GM12878 (cell line): Measurements from ENCODE around the gene THAP10. TPM values are rescaled to one million over a fixed set of nuclear protein-coding genes. Genes with fewer than 3 reads are reported as not detected.

Experiments
- ATAC-seq: fragments of 200-7000 bp; cut with Tn5 transposase; 3 replicates; pipeline ENCODE4 v1.9.1; 2020; ENCODE audit warnings: mild to moderate bottlenecking, moderate library complexity
- BruUV-seq: library from RNA; stranded (reverse); fragments of 400-500 nt; replicated peaks from 2 replicates; lab custom pipeline; 2021; lab: Mats Ljungman, UMichigan
- CTCF ChIA-PET: fragments of 300-600 bp; sonication (Branson Sonifier 250); formaldehyde crosslinking; extraction: SDS; loops from one replicate; lab custom pipeline; 2021; ENCODE audit warnings: inconsistent platforms; lab: Yijun Ruan, JAX
- POLR2A ChIA-PET: fragments of 350-600 bp; formaldehyde crosslinking; extraction: SDS; loops from one replicate; lab custom pipeline; 2021; ENCODE audit warnings: inconsistent platforms; lab: Charles Lee
- RAD21 ChIA-PET: fragments of 300-600 bp; sonication (Branson Sonifier 250); formaldehyde crosslinking; loops from one replicate; lab custom pipeline; 2023; ENCODE audit warnings: antibody characterized with exemption; ENCODE audit not compliant: unreplicated experiment; lab: Charles Lee
- SMC1A ChIA-PET: fragments of 300-600 bp; sonication (Branson Sonifier 250); formaldehyde crosslinking; loops from one replicate; lab custom pipeline; 2023; ENCODE audit not compliant: unreplicated experiment, uncharacterized antibody; lab: Charles Lee
- DNase-seq: peaks from one replicate; pipeline ENCODE4 v3.0.0-alpha.2; 2011; ENCODE audit warnings: low read depth, low spot score
- FAIRE-seq: peaks from 3 replicates; lab custom pipeline; 2011; peaks lifted over from hg19 to GRCh38; lab: Jason Lieb, UNC
- H2AFZ ChIP-seq: 2 replicates; pipeline ENCODE4 v1.6.0; 2011; ENCODE audit warnings: low read depth, low read length, control low read depth; ENCODE audit not compliant: control insufficient read depth
- H3K27ac ChIP-seq: 2 replicates; pipeline ENCODE4 v1.5.1; 2011; ENCODE audit warnings: control low read depth; ENCODE audit not compliant: control insufficient read depth, insufficient read depth
- H3K27me3 ChIP-seq, 2 experiments: replicated peaks in 1 of 2; 2 replicates each; pipeline versions ENCODE4 v1.6.0 to v1.6.1; 2011; ENCODE audit warnings: low read length in 1 of 2; ENCODE audit not compliant: control insufficient read depth in 2 of 2, insufficient read depth in 2 of 2
- H3K36me3 ChIP-seq, 2 experiments: 2 replicates each; pipeline ENCODE4 v1.5.1; 2011; ENCODE audit warnings: low read length in 1 of 2; ENCODE audit not compliant: control insufficient read depth in 2 of 2, insufficient read depth in 2 of 2
- H3K4me1 ChIP-seq: 2 replicates; pipeline ENCODE4 v1.6.1; 2011; ENCODE audit warnings: mild to moderate bottlenecking, low read length, moderate library complexity, mixed read lengths; ENCODE audit not compliant: control insufficient read depth, insufficient read depth
- H3K4me2 ChIP-seq: 2 replicates; pipeline ENCODE4 v1.6.0; 2011; ENCODE audit warnings: control low read depth; ENCODE audit not compliant: control insufficient read depth, insufficient read depth
- H3K4me3 ChIP-seq: fragments of 200-600 bp; sonication (generic); 2 replicates; pipeline ENCODE4 v1.5.1; 2016
- H3K79me2 ChIP-seq: 2 replicates; pipeline ENCODE4 v1.6.0; 2011; ENCODE audit warnings: low read length; ENCODE audit not compliant: control insufficient read depth, insufficient read depth
- H3K9ac ChIP-seq: 2 replicates; pipeline ENCODE4 v1.8.0; 2011; ENCODE audit warnings: low read length, control low read depth, mixed read lengths; ENCODE audit not compliant: control insufficient read depth, insufficient read depth
- H3K9me3 ChIP-seq: replicated peaks from 3 replicates; pipeline ENCODE4 v1.5.1; 2011; ENCODE audit warnings: mild to moderate bottlenecking, low read length; ENCODE audit not compliant: control insufficient read depth, insufficient read depth
- H4K20me1 ChIP-seq: 2 replicates; pipeline ENCODE4 v1.6.0; 2011; ENCODE audit not compliant: control insufficient read depth, insufficient read depth
- HCFC1 ChIP-seq: fragments of 150-350 bp; IDR thresholded peaks from 2 replicates; pipeline ENCODE4 v1.6.1; 2014; ENCODE audit warnings: low read length
- MXI1 ChIP-seq: fragments of 150-350 bp; IDR thresholded peaks from 2 replicates; pipeline ENCODE4 v1.6.1; 2011; ENCODE audit warnings: low read depth, mild to moderate bottlenecking, inconsistent platforms, low read length, improper control_type of control experiment
- SMAD1 ChIP-seq: fragments of 450-650 bp; IDR thresholded peaks from 2 replicates; pipeline ENCODE4 v1.6.1; 2018; ENCODE audit warnings: mild to moderate bottlenecking, low read depth; ENCODE audit not compliant: partially characterized antibody
- WRNIP1 ChIP-seq: IDR thresholded peaks from 2 replicates; pipeline ENCODE4 v1.6.1; 2011; ENCODE audit warnings: low read depth, low read length, improper control_type of control experiment, borderline replicate concordance
- ZNF207 ChIP-seq: fragments of 450-650 bp; IDR thresholded peaks from 2 replicates; pipeline ENCODE4 v1.6.1; 2014; ENCODE audit warnings: antibody characterized with exemption, mild to moderate bottlenecking, borderline replicate concordance
- WGBS: methylation state at CpG from one replicate; pipeline ENCODE4 v1.1.6; 2016; ENCODE audit warnings: low lambda C conversion rate; ENCODE audit not compliant: insufficient replicate concordance, insufficient coverage; ENCODE audit errors: missing lambda C conversion rate; 5-methylcytosine and 5-hydroxymethylcytosine counted together
- in situ Hi-C: fragments of 300-500 bp; cut with MboI; formaldehyde crosslinking; loops from 9 replicates; pipeline ENCODE4 v1.14.3; 2018; ENCODE audit warnings: mixed read lengths
- intact Hi-C: fragments of 100-400 bp; cut with micrococcal nuclease; formaldehyde crosslinking; loops from one replicate; pipeline ENCODE4 v1.14.2; 2022; ENCODE audit not compliant: unreplicated experiment
- polyA plus RNA-seq, 11 experiments: library from polyadenylated mRNA; depleted of rRNA in 4 of 11; unstranded in 6 of 11; stranded (reverse) in 5 of 11; fragments of >200 nt; fragmentation: Nextera tagmentation in 4 of 11; fragmentation: Illumina TruSeq in 1 of 11; extraction: Ambion mirVana in 4 of 11; extraction: Trizol in 1 of 11; gene quantifications; 1 replicate in 1 of 11; 2 replicates in 10 of 11; pipeline versions ENCODE4 v1.2.1 to v1.2.3, GENCODE V29; 2011 to 2016; ENCODE audit warnings: inconsistent platforms in 2 of 11, missing spikeins in 2 of 11, low read depth in 1 of 11
- total RNA-seq, 4 experiments: library from RNA; depleted of rRNA in 3 of 4; stranded (reverse); fragments of >200 nt in 3 of 4; fragmentation: Illumina TruSeq in 1 of 4; extraction: Trizol in 1 of 4; gene quantifications; 2 replicates each; pipeline versions ENCODE4 v1.2.1 to v1.2.3, GENCODE V29; 2013 to 2021
- TF ChIP-seq, protein P1 (sequence below): IDR thresholded peaks from 2 replicates; pipeline ENCODE4 v1.6.1; 2012; ENCODE audit warnings: low read depth, low read length, improper control_type of control experiment

THAP10 gene
- total and polyA plus RNA-seq, 10 of the 15 experiments (the other 5 are each of a cell fraction or from before 2014, with no cell fraction given) = 0.35 to 5.2 (median 1.4) TPM

- H3K9ac ChIP-seq = no peak overlapping the region
- ChIA-PET RAD21 (no interaction called here), CTCF (no interaction called here), POLR2A (no interaction called here), SMC1A (no interaction called here)
- H3K27me3 ChIP-seq = no peaks in the 10 kb centered on the region; a peak in 1 of 4 replicates
- BruUV-seq = no TSS peak
- DNase-seq = no peak
- H4K20me1 ChIP-seq = no peaks in the 10 kb centered on the region
- 60% methylated on average over 4 of the region's 4 CpGs for WGBS
- no peak overlapping the region for H2AFZ ChIP-seq
- no peak for ATAC-seq
- TF ChIP-seq, protein P1, sequence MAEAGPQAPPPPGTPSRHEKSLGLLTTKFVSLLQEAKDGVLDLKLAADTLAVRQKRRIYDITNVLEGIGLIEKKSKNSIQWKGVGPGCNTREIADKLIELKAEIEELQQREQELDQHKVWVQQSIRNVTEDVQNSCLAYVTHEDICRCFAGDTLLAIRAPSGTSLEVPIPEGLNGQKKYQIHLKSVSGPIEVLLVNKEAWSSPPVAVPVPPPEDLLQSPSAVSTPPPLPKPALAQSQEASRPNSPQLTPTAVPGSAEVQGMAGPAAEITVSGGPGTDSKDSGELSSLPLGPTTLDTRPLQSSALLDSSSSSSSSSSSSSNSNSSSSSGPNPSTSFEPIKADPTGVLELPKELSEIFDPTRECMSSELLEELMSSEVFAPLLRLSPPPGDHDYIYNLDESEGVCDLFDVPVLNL = no peak
- TF ChIP-seq MXI1 (no peak), HCFC1 (no peak), ZNF207 (no peak), SMAD1 (no peak)
- in situ Hi-C loops (no loop called here), intact Hi-C loops (no loop called here)
- no peak overlapping the region for H3K4me3 ChIP-seq
- H3K4me1 ChIP-seq = no peaks in the 10 kb centered on the region
- H3K4me2 ChIP-seq = no peak overlapping the region
- H3K27ac ChIP-seq = no peak overlapping the region
- H3K36me3 ChIP-seq = no peaks in the 10 kb centered on the region
- no peaks in the 10 kb centered on the region for H3K9me3 ChIP-seq
- no peaks in the 10 kb centered on the region for H3K79me2 ChIP-seq
- FAIRE-seq = no peak
Observed at GRCh38 chr15:70863450-70864218, 28.6 kb downstream of the THAP10 start.

- H3K79me2 ChIP-seq = no peaks in the 10 kb centered on the region
Observed at GRCh38 chr15:70859998-70860397, 32.2 kb downstream of the THAP10 start.

More at GRCh38 chr15:70859998-70860397, 32.2 kb downstream of the THAP10 start:
- in situ Hi-C loops = no loop called here
- no peak for TF ChIP-seq WRNIP1
- ChIA-PET POLR2A (no interaction called here), CTCF (no interaction called here), SMC1A (interaction anchor here (0.8 kb wide), 1 partner anchor 14 kb away, joined by 5 read pairs; no protein-coding TSS in a partner anchor), RAD21 (no interaction called here)
- no peaks in the 10 kb centered on the region for H3K36me3 ChIP-seq
- FAIRE-seq = no peak
- H3K27ac ChIP-seq = no peak overlapping the region
- no peak overlapping the region for H3K4me3 ChIP-seq
- intact Hi-C loops = no loop called here
- BruUV-seq = no TSS peak
- H2AFZ ChIP-seq = no peak overlapping the region
- H3K4me2 ChIP-seq = no peak overlapping the region
- DNase-seq = no peak
- no peak for ATAC-seq
- H3K27me3 ChIP-seq = no peaks in the 10 kb centered on the region; a peak in 1 of 4 replicates
- no peaks in the 10 kb centered on the region for H3K9me3 ChIP-seq
- no peak overlapping the region for H3K9ac ChIP-seq
- H3K4me1 ChIP-seq = peaks cover 2% of the 10 kb centered on the region; the same call in 1 of the 2 replicates
- 77% methylated on average over 11 of the region's 11 CpGs for WGBS
- H4K20me1 ChIP-seq = no peaks in the 10 kb centered on the region
